ENCODE measurements around the gene LPCAT1. TPM values are rescaled to one million over a fixed set of nuclear protein-coding genes. Genes with fewer than 3 reads are reported as not detected.
A peak's percentile ranks its signal among the peaks of the same experiment; 100 is the strongest.

The LPCAT1 gene
- total and polyA plus RNA-seq, 2 of the 13 experiments (the other 11 are each of a cell fraction or from before 2014, with no cell fraction given) = 29.8 to 90.6 TPM

- Histone ChIP-seq H3K27me3 (ENCODE audit: control insufficient read depth in 1 of 2, insufficient read depth in 2 of 2, low read length in 2 of 2) (no peaks in the 10 kb centered on the region), H3K79me2 (ENCODE audit: insufficient read depth, low read length) (no peaks in the 10 kb centered on the region), H2AFZ (ENCODE audit: low read length) (no peak overlapping the region), H3K9me3 (ENCODE audit: low read length) (no peaks in the 10 kb centered on the region), H4K20me1 (ENCODE audit: insufficient read depth, low read length) (no peaks in the 10 kb centered on the region), H3K4me3 (replicated peaks in 1 of 3; ENCODE audit: insufficient read depth in 1 of 3, low read depth in 2 of 3, low read length in 3 of 3) (peak overlapping the region in 1 of 3 experiments; percentile 32; a peak in 2 of 6 replicates), H3K4me1 (ENCODE audit: insufficient read depth, low read length) (peaks cover 59% of the 10 kb centered on the region), H3K9ac (ENCODE audit: insufficient read depth, low read depth, low read length) (peak overlapping the region; percentile 50), H3K36me3 (replicated peaks in 1 of 2; ENCODE audit: control insufficient read depth in 1 of 2, insufficient read depth in 2 of 2, low read length in 2 of 2) (no peaks in the 10 kb centered on the region), H3K4me2 (ENCODE audit: low read depth, low read length) (peak overlapping the region; percentile 64), H3K27ac (ENCODE audit: extremely low read length, insufficient read depth, low read length) (peak overlapping the region; percentile 60)
- intact Hi-C loops (cut with micrococcal nuclease; ENCODE audit: unreplicated experiment) = no loop called here
- POLR2A ChIA-PET = interaction anchor here (1.0 to 2.7 kb wide), 12 partner anchors 10 to 1284 kb away, joined by 3 to 68 read pairs (median 5); partner anchors contain the start of genes LPCAT1 and PDCD6
- CTCF ChIA-PET (ENCODE audit: low intra/inter-chr PET ratio, low total read pairs) = interaction anchor here (1.4 kb wide), 1 partner anchor 9 kb away, joined by 3 read pairs; no protein-coding TSS in a partner anchor
- peak; percentile 96 for DNase-seq (ENCODE audit: low spot score)
- BruUV-seq (replicated peaks) = no TSS peak
- peak; percentile 98 for FAIRE-seq
- 6% methylated on average over 7 of the region's 28 CpGs for WGBS (ENCODE audit: low lambda C conversion rate)
- ATAC-seq = peak; percentile 85
- in situ Hi-C loops (cut with HindIII; ENCODE audit: extremely low pct_ligation_motif_present, low pct_unique_long_range_greater_than_20kb) = no loop called here
- no peak for TF ChIP-seq PRPF4 (IDR thresholded peaks at IDR 0.05; ENCODE audit: low read depth, low read length, poor library complexity, severe bottlenecking)
- TF ChIP-seq CBFB (CRISPR knock-in tag; IDR thresholded peaks at IDR 0.05) = peak; percentile 98
- TF ChIP-seq HOXD1 (CRISPR knock-in tag; IDR thresholded peaks at IDR 0.05) = peak; percentile 94
- no peak for TF ChIP-seq HDAC6 (IDR thresholded peaks at IDR 0.05; ENCODE audit: low read depth, low read length)
- peak; percentile 39 for TF ChIP-seq CTCF (CRISPR knock-in tag; IDR thresholded peaks at IDR 0.05)
- TF ChIP-seq EED (CRISPR knock-in tag; IDR thresholded peaks at IDR 0.05) = no peak
- TF ChIP-seq ZNF335 (CRISPR knock-in tag; IDR thresholded peaks at IDR 0.05) = peak; percentile 65; the same call in 1 of the 2 replicates
- TF ChIP-seq TMF1 (CRISPR knock-in tag; IDR thresholded peaks at IDR 0.05; ENCODE audit: low read depth) = no peak
- TF ChIP-seq SPEN (CRISPR knock-in tag; IDR thresholded peaks at IDR 0.05; ENCODE audit: low read depth) = peak; percentile 90
- TF ChIP-seq ZNF609 (CRISPR knock-in tag; IDR thresholded peaks at IDR 0.05; ENCODE audit: borderline replicate concordance) = peak; percentile 95
- no peak for TF ChIP-seq SMARCC2 (IDR thresholded peaks at IDR 0.05)
- peak; percentile 87; the same call in 1 of the 2 replicates for TF ChIP-seq ZMAT3 (CRISPR knock-in tag; conservative IDR thresholded peaks at IDR 0.05)
- TF ChIP-seq ZNF709 (CRISPR knock-in tag; IDR thresholded peaks at IDR 0.05) = no peak
- TF ChIP-seq ZSCAN12 (CRISPR knock-in tag; IDR thresholded peaks at IDR 0.05) = no peak; the same call in 1 of the 2 replicates
These were observed 31.4 kb upstream of the LPCAT1 start for GRCh38 chr5:1555011-1555807.

Data from HepG2 (cell line).